HepG2 (cell line): ENCODE results near the gene INSR. TPM values are rescaled to one million over a fixed set of nuclear protein-coding genes. Genes with fewer than 3 reads are reported as not detected.
A peak's percentile ranks its signal among the peaks of the same experiment; 100 is the strongest.

Experiments
- ATAC-seq: fragments of 200-7000 bp; cut with Tn5 transposase; 3 replicates; pipeline ENCODE4 v1.9.1; 2020; ENCODE audit warnings: mild to moderate bottlenecking, moderate library complexity
- BruUV-seq: library from RNA; stranded (reverse); fragments of 400-500 nt; replicated peaks from 2 replicates; lab custom pipeline; 2021; lab: Mats Ljungman, UMichigan
- CTCF ChIA-PET: fragments of 300-600 bp; formaldehyde crosslinking; extraction: SDS; loops from one replicate; lab custom pipeline; 2021; ENCODE audit warnings: low total read pairs, inconsistent platforms, low intra/inter-chr PET ratio; lab: Yijun Ruan, JAX
- POLR2A ChIA-PET: fragments of 350-600 bp; sonication (Branson Sonifier 250); formaldehyde crosslinking; loops from one replicate; lab custom pipeline; 2020; ENCODE audit warnings: antibody characterized with exemption, inconsistent platforms; lab: Yijun Ruan, JAX
- DNase-seq: peaks from one replicate; pipeline ENCODE4 v3.0.0-alpha.2; 2015; ENCODE audit warnings: low spot score
- FAIRE-seq: peaks from 3 replicates; lab custom pipeline; 2011; peaks lifted over from hg19 to GRCh38; lab: Jason Lieb, UNC
- H2AFZ ChIP-seq: one replicate; pipeline ENCODE4 v1.6.1; 2011; ENCODE audit warnings: low read length, inconsistent platforms
- H3K27ac ChIP-seq: fragments of 300-600 bp; 3 replicates; pipeline ENCODE4 v1.8.0; 2011; ENCODE audit warnings: mixed run types, mild to moderate bottlenecking, mixed read lengths, low read length, inconsistent platforms; ENCODE audit not compliant: insufficient read depth; ENCODE audit errors: extremely low read length
- H3K27me3 ChIP-seq, 2 experiments: fragments of 200-600 bp in 1 of 2; 2 replicates in 1 of 2; 3 replicates in 1 of 2; pipeline versions ENCODE4 v1.6.0 to v1.8.0; 2011; ENCODE audit warnings: low read length in 2 of 2, mild to moderate bottlenecking in 2 of 2, moderate library complexity in 2 of 2, inconsistent platforms in 1 of 2; ENCODE audit not compliant: insufficient read depth in 2 of 2, control insufficient read depth in 1 of 2
- H3K36me3 ChIP-seq, 2 experiments: fragments of 200-600 bp in 1 of 2; replicated peaks in 1 of 2; 2 replicates in 1 of 2; 3 replicates in 1 of 2; pipeline versions ENCODE4 v1.5.1 to v1.8.0; 2011; ENCODE audit warnings: low read length in 2 of 2, inconsistent platforms in 1 of 2; ENCODE audit not compliant: insufficient read depth in 2 of 2, control insufficient read depth in 1 of 2
- H3K4me1 ChIP-seq: 2 replicates; pipeline ENCODE4 v1.5.1; 2012; ENCODE audit warnings: low read length, inconsistent platforms; ENCODE audit not compliant: insufficient read depth
- H3K4me2 ChIP-seq: 2 replicates; pipeline ENCODE4 v1.6.0; 2011; ENCODE audit warnings: low read depth, low read length, inconsistent platforms
- H3K4me3 ChIP-seq, 3 experiments: fragments of 200-600 bp in 1 of 3; sonication (generic), shearing (Covaris generic) in 1 of 3; replicated peaks in 1 of 3; 2 replicates each; pipeline ENCODE4 v1.5.1; 2011 to 2016; ENCODE audit warnings: low read length in 3 of 3, inconsistent platforms in 2 of 3, low read depth in 2 of 3, mild to moderate bottlenecking in 2 of 3, control low read depth in 1 of 3, mixed read lengths in 1 of 3; ENCODE audit not compliant: insufficient read depth in 1 of 3
- H3K79me2 ChIP-seq: one replicate; pipeline ENCODE4 v1.6.1; 2011; ENCODE audit warnings: low read length, inconsistent platforms; ENCODE audit not compliant: insufficient read depth
- H3K9ac ChIP-seq: 2 replicates; pipeline ENCODE4 v1.6.0; 2011; ENCODE audit warnings: mild to moderate bottlenecking, low read depth, low read length, inconsistent platforms; ENCODE audit not compliant: insufficient read depth
- H3K9me3 ChIP-seq: 2 replicates; pipeline ENCODE4 v1.5.1; 2012; ENCODE audit warnings: mild to moderate bottlenecking, low read length
- H4K20me1 ChIP-seq: 2 replicates; pipeline ENCODE4 v1.6.0; 2011; ENCODE audit warnings: inconsistent platforms, mild to moderate bottlenecking, low read length, moderate library complexity; ENCODE audit not compliant: insufficient read depth
- NONO ChIP-seq, 2 experiments: fragments of 450-650 bp in 1 of 2; sonication (generic) in 1 of 2; formaldehyde crosslinking in 1 of 2; IDR thresholded peaks in 1 of 2; conservative IDR thresholded peaks in 1 of 2; 2 replicates each; pipeline versions ENCODE4 v1.6.1 to v1.8.0; 2017 to 2022; ENCODE audit warnings: mild to moderate bottlenecking in 1 of 2, missing genetic modification reagents in 1 of 2, moderate library complexity in 1 of 2
- ZMYM3 ChIP-seq: sonication (generic); formaldehyde crosslinking; IDR thresholded peaks from 2 replicates; pipeline ENCODE4 v1.5.1; 2020; ENCODE audit warnings: mild to moderate bottlenecking, missing genetic modification reagents
- WGBS: methylation state at CpG from one replicate; pipeline ENCODE4 v1.1.6; 2017; ENCODE audit warnings: low lambda C conversion rate; 5-methylcytosine and 5-hydroxymethylcytosine counted together
- in situ Hi-C: cut with HindIII; loops from 2 replicates; pipeline ENCODE4 v1.10.0; 2017; ENCODE audit warnings: low pct_unique_long_range_greater_than_20kb; ENCODE audit not compliant: extremely low pct_ligation_motif_present
- intact Hi-C: fragments of 100-400 bp; cut with micrococcal nuclease; formaldehyde crosslinking; loops from one replicate; pipeline ENCODE4 v1.10.0; 2022; ENCODE audit not compliant: unreplicated experiment
- polyA plus RNA-seq, 8 experiments: library from polyadenylated mRNA; depleted of rRNA in 3 of 8; stranded (reverse) in 7 of 8; unstranded in 1 of 8; fragments of >200 nt; fragmentation: Illumina TruSeq in 4 of 8; extraction: Trizol in 4 of 8; gene quantifications; 2 replicates each; pipeline versions ENCODE4 v1.2.1 to v1.2.3, GENCODE V29; 2011 to 2016; ENCODE audit warnings: low read depth in 4 of 8, missing spikeins in 1 of 8, mixed read lengths in 1 of 8; ENCODE audit not compliant: insufficient read depth in 1 of 8
- total RNA-seq, 5 experiments: library from RNA; depleted of rRNA; stranded (reverse); fragments of >200 nt; fragmentation: Illumina TruSeq; extraction: Trizol; gene quantifications; 2 replicates each; pipeline ENCODE4 v1.2.3, GENCODE V29; 2016; ENCODE audit warnings: low read depth in 1 of 5
- TF ChIP-seq, protein P1 (sequence below): sonication (generic); formaldehyde crosslinking; IDR thresholded peaks from 2 replicates; pipeline ENCODE4 v1.4.0; 2020; ENCODE audit warnings: missing genetic modification reagents

INSR gene
- total and polyA plus RNA-seq, 2 of the 13 experiments (the other 11 are each of a cell fraction or from before 2014, with no cell fraction given): 24.2 to 29.8 TPM

DNA sequence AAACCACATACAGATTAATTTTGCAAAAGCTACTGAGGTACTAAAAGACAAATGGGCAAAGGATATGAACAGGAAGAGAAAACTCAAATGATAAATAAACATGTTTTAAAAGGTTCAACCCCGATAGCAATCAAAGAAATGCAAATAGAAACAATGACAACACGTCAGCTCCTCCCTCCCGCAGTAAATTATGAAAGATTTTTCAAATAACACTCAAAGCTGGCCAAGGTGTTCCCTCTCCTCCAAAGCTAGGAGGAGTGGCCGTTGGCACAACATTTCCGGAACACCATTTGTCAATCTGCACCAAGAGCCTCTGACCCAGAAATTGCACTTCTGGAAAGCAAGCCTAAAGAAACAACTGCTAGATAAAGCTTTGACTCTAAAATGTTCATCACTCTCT, 28.3 kb downstream of the INSR start:
- FAIRE-seq (no peak), ATAC-seq (no peak), DNase-seq (no peak)
- intact Hi-C loops: no loop called here
- Histone ChIP-seq H3K36me3 (peaks cover 7 to 42% of the 10 kb centered on the region in 2 experiments), H4K20me1 (peaks cover 26% of the 10 kb centered on the region), H3K4me3 (no peak overlapping the region), H3K27ac (no peak overlapping the region), H3K79me2 (peaks cover 49% of the 10 kb centered on the region)
- POLR2A ChIA-PET: no interaction called here
- CTCF ChIA-PET: no interaction called here
- in situ Hi-C loops: no loop called here
- BruUV-seq: no TSS peak
- WGBS: 92% methylated on average over 5 of the region's 5 CpGs
- TF ChIP-seq NONO (IDR thresholded peaks at IDR 0.05) (no peak), NONO (CRISPR knock-in tag; conservative IDR thresholded peaks at IDR 0.05) (no peak)
- TF ChIP-seq, all 625 proteins: peak for 0
- no peaks in the 10 kb centered on the region for H3K27me3 ChIP-seq
- H3K9ac ChIP-seq: no peak overlapping the region
- no peak overlapping the region for H3K4me2 ChIP-seq
- H2AFZ ChIP-seq: no peak overlapping the region
- H3K4me1 ChIP-seq: no peaks in the 10 kb centered on the region
- no peaks in the 10 kb centered on the region for H3K9me3 ChIP-seq

DNA sequence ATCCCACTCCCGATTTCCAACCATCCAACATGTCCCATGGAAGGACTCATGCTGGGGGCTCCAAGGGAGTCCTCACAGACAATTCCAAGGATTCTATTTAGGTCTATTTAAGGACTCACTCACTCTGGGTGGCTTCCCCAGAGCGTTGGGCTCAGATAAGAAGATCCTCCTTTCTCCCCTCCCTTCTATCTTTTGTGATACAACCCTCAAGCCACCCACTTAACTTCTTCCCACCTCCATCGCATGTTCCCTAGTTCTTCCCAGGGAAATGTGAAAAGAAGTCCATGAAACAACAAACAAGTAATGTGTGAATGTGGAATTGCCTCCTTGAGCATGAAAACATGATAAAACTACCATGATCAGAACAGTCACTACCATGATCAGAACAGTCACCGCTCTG, 29.4 kb downstream of the INSR start:
- H3K27me3 ChIP-seq: no peaks in the 10 kb centered on the region
- no peak overlapping the region for H3K27ac ChIP-seq
- no peaks in the 10 kb centered on the region for H3K4me1 ChIP-seq
- H3K9ac ChIP-seq: no peak overlapping the region
- H3K79me2 ChIP-seq: peaks cover 58% of the 10 kb centered on the region
- POLR2A ChIA-PET: no interaction called here
- no peak overlapping the region for H3K4me2 ChIP-seq
- no peak overlapping the region for H3K4me3 ChIP-seq
- H4K20me1 ChIP-seq: peaks cover 31% of the 10 kb centered on the region
- peaks cover 7 to 47% of the 10 kb centered on the region in 2 experiments for H3K36me3 ChIP-seq
- BruUV-seq: no TSS peak
- H3K9me3 ChIP-seq: no peaks in the 10 kb centered on the region
- DNase-seq: no peak
- WGBS: 99% methylated on average over 4 of the region's 4 CpGs
- H2AFZ ChIP-seq: no peak overlapping the region
- ATAC-seq: no peak
- in situ Hi-C loops: no loop called here
- intact Hi-C loops: no loop called here
- FAIRE-seq: no peak
- TF ChIP-seq, protein P1, sequence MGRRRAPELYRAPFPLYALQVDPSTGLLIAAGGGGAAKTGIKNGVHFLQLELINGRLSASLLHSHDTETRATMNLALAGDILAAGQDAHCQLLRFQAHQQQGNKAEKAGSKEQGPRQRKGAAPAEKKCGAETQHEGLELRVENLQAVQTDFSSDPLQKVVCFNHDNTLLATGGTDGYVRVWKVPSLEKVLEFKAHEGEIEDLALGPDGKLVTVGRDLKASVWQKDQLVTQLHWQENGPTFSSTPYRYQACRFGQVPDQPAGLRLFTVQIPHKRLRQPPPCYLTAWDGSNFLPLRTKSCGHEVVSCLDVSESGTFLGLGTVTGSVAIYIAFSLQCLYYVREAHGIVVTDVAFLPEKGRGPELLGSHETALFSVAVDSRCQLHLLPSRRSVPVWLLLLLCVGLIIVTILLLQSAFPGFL (CRISPR knock-in tag): no peak
- peak; percentile 63; the same call in 1 of the 2 replicates for TF ChIP-seq ZMYM3 (CRISPR knock-in tag)
- TF ChIP-seq, all 625 proteins: peak for 1
- CTCF ChIA-PET: no interaction called here
